MM.1S (cell line): ENCODE results near the gene CEP192.

Experiments
- EZH2 ChIP-seq: fragments of 300-600 bp; sonication (generic); optimal IDR thresholded peaks from 2 replicates; pipeline ENCODE3; 2017; ENCODE audit warnings: low read depth, mild to moderate bottlenecking, antibody characterized with exemption, low read length, mixed read lengths
- EZH2phosphoT487 ChIP-seq: fragments of 300-600 bp; sonication (generic); IDR thresholded peaks from 2 replicates; pipeline ENCODE4 v1.6.1; 2018; ENCODE audit warnings: antibody characterized with exemption, low read length
- TF ChIP-seq, protein P1 (sequence below): fragments of 300-600 bp; sonication (generic); IDR thresholded peaks from 2 replicates; pipeline ENCODE4 v1.5.1; 2016; ENCODE audit warnings: antibody characterized with exemption, low read length, mixed read lengths

DNA sequence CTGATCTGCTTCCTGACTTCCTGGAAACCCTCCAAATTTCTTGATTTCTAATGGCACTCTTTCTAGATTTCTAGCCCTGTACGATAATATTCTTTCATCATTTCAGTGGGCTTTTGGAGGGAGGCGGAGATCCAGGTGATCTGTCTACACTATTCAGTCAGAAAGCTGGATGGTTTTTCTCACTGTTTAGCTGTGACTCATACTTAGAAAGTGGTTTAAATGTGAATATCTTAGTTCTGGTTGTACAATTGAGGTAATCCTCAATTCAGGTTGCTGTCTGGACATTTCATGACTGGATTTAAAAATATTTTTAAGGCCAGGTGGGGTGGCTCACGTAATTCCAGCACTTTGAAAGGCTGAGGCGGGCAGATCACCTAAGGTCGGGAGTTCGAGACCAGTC, 22.5 kb upstream of the CEP192 start:
- TF ChIP-seq, protein P1, sequence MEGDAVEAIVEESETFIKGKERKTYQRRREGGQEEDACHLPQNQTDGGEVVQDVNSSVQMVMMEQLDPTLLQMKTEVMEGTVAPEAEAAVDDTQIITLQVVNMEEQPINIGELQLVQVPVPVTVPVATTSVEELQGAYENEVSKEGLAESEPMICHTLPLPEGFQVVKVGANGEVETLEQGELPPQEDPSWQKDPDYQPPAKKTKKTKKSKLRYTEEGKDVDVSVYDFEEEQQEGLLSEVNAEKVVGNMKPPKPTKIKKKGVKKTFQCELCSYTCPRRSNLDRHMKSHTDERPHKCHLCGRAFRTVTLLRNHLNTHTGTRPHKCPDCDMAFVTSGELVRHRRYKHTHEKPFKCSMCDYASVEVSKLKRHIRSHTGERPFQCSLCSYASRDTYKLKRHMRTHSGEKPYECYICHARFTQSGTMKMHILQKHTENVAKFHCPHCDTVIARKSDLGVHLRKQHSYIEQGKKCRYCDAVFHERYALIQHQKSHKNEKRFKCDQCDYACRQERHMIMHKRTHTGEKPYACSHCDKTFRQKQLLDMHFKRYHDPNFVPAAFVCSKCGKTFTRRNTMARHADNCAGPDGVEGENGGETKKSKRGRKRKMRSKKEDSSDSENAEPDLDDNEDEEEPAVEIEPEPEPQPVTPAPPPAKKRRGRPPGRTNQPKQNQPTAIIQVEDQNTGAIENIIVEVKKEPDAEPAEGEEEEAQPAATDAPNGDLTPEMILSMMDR, result no peak
- no peak for TF ChIP-seq EZH2
- no peak for TF ChIP-seq EZH2phosphoT487
